ENCODE measurements around the gene CLSTN2.

GRCh38 chr3:140094487-140094886, 159.5 kb downstream of the CLSTN2 start:
- TF ChIP-seq CTCF (IDR thresholded peaks at IDR 0.05 in 2 of 3, conservative IDR thresholded peaks at IDR 0.05 in 1 of 3; ENCODE audit: borderline replicate concordance in 1 of 3, insufficient read depth in 1 of 3, low read depth in 2 of 3, low read length in 2 of 3) (no peak), EZH2phosphoT487 (IDR thresholded peaks at IDR 0.05; ENCODE audit: borderline replicate concordance) (no peak), POLR2AphosphoS5 (IDR thresholded peaks at IDR 0.05; ENCODE audit: low read depth, low read length) (no peak)

Data from HCT116 (cell line).